HepG2 (cell line): Measurements from ENCODE around the gene CEP250. TPM values are rescaled to one million over a fixed set of nuclear protein-coding genes. Genes with fewer than 3 reads are reported as not detected.

Experiments used
- CTCF ChIP-seq: sonication (generic); formaldehyde crosslinking; IDR thresholded peaks from 2 replicates; pipeline ENCODE4 v1.5.0; 2020; ENCODE audit warnings: mild to moderate bottlenecking, missing genetic modification reagents, moderate library complexity
- EP300 ChIP-seq, 3 experiments: sonication (generic) in 1 of 3; formaldehyde crosslinking in 1 of 3; IDR thresholded peaks; 2 replicates each; pipeline versions ENCODE4 v1.5.1 to v1.6.1; 2011 to 2020; ENCODE audit warnings: low read depth in 2 of 3, low read length in 2 of 3, borderline replicate concordance in 1 of 3, improper control_type of control experiment in 1 of 3, mild to moderate bottlenecking in 1 of 3, missing genetic modification reagents in 1 of 3, moderate library complexity in 1 of 3
- ETV5 ChIP-seq: IDR thresholded peaks from 2 replicates; pipeline ENCODE4 v1.6.1; 2018; ENCODE audit warnings: missing biosample characterization, missing genetic modification reagents, inconsistent platforms, borderline replicate concordance
- GATAD1 ChIP-seq: IDR thresholded peaks from 2 replicates; pipeline ENCODE4 v1.6.1; 2016; ENCODE audit warnings: missing genetic modification reagents, missing compliant biosample characterization
- PRPF4 ChIP-seq: fragments of 200-400 bp; formaldehyde crosslinking; IDR thresholded peaks from 2 replicates; pipeline ENCODE4 v1.6.1; 2016; ENCODE audit warnings: low read length, low read depth; ENCODE audit not compliant: poor library complexity, severe bottlenecking
- SP4 ChIP-seq: sonication (generic); formaldehyde crosslinking; IDR thresholded peaks from 2 replicates; pipeline ENCODE4 v1.8.1; 2023; ENCODE audit warnings: mild to moderate bottlenecking, missing genetic modification reagents
- SUZ12 ChIP-seq: fragments of 150-350 bp; IDR thresholded peaks from 2 replicates; pipeline ENCODE4 v1.6.1; 2014; ENCODE audit warnings: low read depth, low read length
- YY1 ChIP-seq: IDR thresholded peaks from 2 replicates; pipeline ENCODE4 v1.6.1; 2011; ENCODE audit warnings: low read length, low read depth, moderate library complexity, mild to moderate bottlenecking; ENCODE audit not compliant: insufficient read depth, insufficient replicate concordance
- ZNF329 ChIP-seq: sonication (generic); formaldehyde crosslinking; IDR thresholded peaks from 2 replicates; pipeline ENCODE4 v1.9.0; 2021; ENCODE audit warnings: low read depth, mild to moderate bottlenecking, missing genetic modification reagents
- ZNF407 ChIP-seq: sonication (generic); formaldehyde crosslinking; IDR thresholded peaks from one replicate; pipeline ENCODE4 v1.5.1; 2020; ENCODE audit warnings: mild to moderate bottlenecking, missing genetic modification reagents; ENCODE audit errors: not compliant biosample characterization
- ZNF512B ChIP-seq: sonication (generic); formaldehyde crosslinking; IDR thresholded peaks from 2 replicates; pipeline ENCODE4 v1.5.1; 2020; ENCODE audit warnings: missing genetic modification reagents, mild to moderate bottlenecking, borderline replicate concordance
- ZNF619 ChIP-seq: sonication (generic); formaldehyde crosslinking; IDR thresholded peaks from 2 replicates; pipeline ENCODE4 v1.4.0; 2020; ENCODE audit warnings: mild to moderate bottlenecking, missing genetic modification reagents
- ZNF691 ChIP-seq: sonication (generic); formaldehyde crosslinking; IDR thresholded peaks from 2 replicates; pipeline ENCODE4 v1.4.0; 2020; ENCODE audit warnings: missing genetic modification reagents, low read depth, mild to moderate bottlenecking, borderline replicate concordance
- polyA plus RNA-seq, 8 experiments: library from polyadenylated mRNA; depleted of rRNA in 3 of 8; stranded (reverse) in 7 of 8; unstranded in 1 of 8; fragments of >200 nt; fragmentation: Illumina TruSeq in 4 of 8; extraction: Trizol in 4 of 8; gene quantifications; 2 replicates each; pipeline versions ENCODE4 v1.2.1 to v1.2.3, GENCODE V29; 2011 to 2016; ENCODE audit warnings: low read depth in 4 of 8, missing spikeins in 1 of 8, mixed read lengths in 1 of 8; ENCODE audit not compliant: insufficient read depth in 1 of 8
- total RNA-seq, 5 experiments: library from RNA; depleted of rRNA; stranded (reverse); fragments of >200 nt; fragmentation: Illumina TruSeq; extraction: Trizol; gene quantifications; 2 replicates each; pipeline ENCODE4 v1.2.3, GENCODE V29; 2016; ENCODE audit warnings: low read depth in 1 of 5

CEP250 gene
- total and polyA plus RNA-seq, 2 of the 13 experiments (the other 11 are each of a cell fraction or from before 2014, with no cell fraction given), result 28.8 to 55.3 TPM

GRCh38 chr20:35478804-35479472 is 23.5 kb downstream of the CEP250 start (continued):
- no peak for TF ChIP-seq ZNF512B (CRISPR knock-in tag)
- TF ChIP-seq EP300 (IDR thresholded peaks at IDR 0.05; ENCODE audit: low read depth in 2 of 2, low read length in 2 of 2), result no peak
- TF ChIP-seq EP300 (CRISPR knock-in tag; IDR thresholded peaks at IDR 0.05; ENCODE audit: borderline replicate concordance), result 0 out of 2 replicates have a peak, but pooled peaks have one; percentile 34
- no peak for TF ChIP-seq SUZ12
- TF ChIP-seq ETV5, result 0 out of 2 replicates have a peak, but pooled peaks have one; percentile 24
- TF ChIP-seq ZNF691 (CRISPR knock-in tag), result no peak
- TF ChIP-seq ZNF619, result peak; percentile 65; the same call in 1 of the 2 replicates
- TF ChIP-seq ZNF329 (CRISPR knock-in tag), result 0 out of 2 replicates have a peak, but pooled peaks have one; percentile 33
- no peak for TF ChIP-seq GATAD1 (CRISPR knock-in tag)
- TF ChIP-seq YY1, result no peak
- peak; percentile 49 for TF ChIP-seq PRPF4
- peak; percentile 87 for TF ChIP-seq CTCF (CRISPR knock-in tag)
- TF ChIP-seq SP4 (CRISPR knock-in tag), result 0 out of 2 replicates have a peak, but pooled peaks have one; percentile 5
- no peak for TF ChIP-seq ZNF407
